HG03442 (cell line): ENCODE measurements around the gene ADGRV1.
"Not testable (repeated sequence)": the region's sequence is repeated elsewhere in the genome, so short reads cannot be mapped to it uniquely, and the experiment has no call there.

ENCODE experiments used
- ATAC-seq: cut with Tn5 transposase; IDR thresholded peaks from one replicate; pipeline ENCODE4 v1.9.1; 2021; ENCODE audit warnings: mild to moderate bottlenecking, moderate library complexity; ENCODE audit not compliant: unreplicated experiment

ADGRV1 gene

GRCh38 chr5:90641528-90641927, 82.9 kb downstream of the ADGRV1 start:
- ATAC-seq: no peak

- ATAC-seq: no peak
Observed at GRCh38 chr5:90642706-90643229, 84.2 kb downstream of the ADGRV1 start.

GRCh38 chr5:90644132-90644531, 85.5 kb downstream of the ADGRV1 start:
- no peak for ATAC-seq

GRCh38 chr5:90645024-90645610, 86.5 kb downstream of the ADGRV1 start:
- no peak for ATAC-seq

- no peak for ATAC-seq
Observed at GRCh38 chr5:90650767-90651166, 92.2 kb downstream of the ADGRV1 start.

- no peak for ATAC-seq
Observed at GRCh38 chr5:90654215-90654614, 95.6 kb downstream of the ADGRV1 start.

- no peak for ATAC-seq
Observed at GRCh38 chr5:90655423-90655822, 96.8 kb downstream of the ADGRV1 start.

GRCh38 chr5:90657030-90657429, 98.4 kb downstream of the ADGRV1 start:
- no peak for ATAC-seq

GRCh38 chr5:90657788-90658187, 99.2 kb downstream of the ADGRV1 start:
- ATAC-seq: no peak

GRCh38 chr5:90658620-90659019, 100.0 kb downstream of the ADGRV1 start:
- no peak for ATAC-seq

GRCh38 chr5:90668079-90668565, 109.5 kb downstream of the ADGRV1 start:
- not testable (repeated sequence) for ATAC-seq

GRCh38 chr5:90675222-90675621, 116.6 kb downstream of the ADGRV1 start:
- ATAC-seq: no peak

GRCh38 chr5:90680921-90681563, 122.4 kb downstream of the ADGRV1 start:
- no peak for ATAC-seq

- no peak for ATAC-seq
Observed at GRCh38 chr5:90682278-90682677, 123.7 kb downstream of the ADGRV1 start.

GRCh38 chr5:90685425-90686022, 126.9 kb downstream of the ADGRV1 start:
- no peak for ATAC-seq

- not testable (repeated sequence) for ATAC-seq
Observed at GRCh38 chr5:90686363-90686762, 127.8 kb downstream of the ADGRV1 start.

GRCh38 chr5:90687458-90687857, 128.9 kb downstream of the ADGRV1 start:
- not testable (repeated sequence) for ATAC-seq

- ATAC-seq: no peak
Observed at GRCh38 chr5:90689064-90689463, 130.5 kb downstream of the ADGRV1 start.

GRCh38 chr5:90690307-90690706, 131.7 kb downstream of the ADGRV1 start:
- ATAC-seq: no peak

GRCh38 chr5:90691533-90691932, 132.9 kb downstream of the ADGRV1 start:
- no peak for ATAC-seq

GRCh38 chr5:90696153-90696552, 137.6 kb downstream of the ADGRV1 start:
- no peak for ATAC-seq

- no peak for ATAC-seq
Observed at GRCh38 chr5:90700299-90700698, 141.7 kb downstream of the ADGRV1 start.
